HG02970 (cell line): ENCODE measurements around the gene NPIPA2.
"Not testable (repeated sequence)": the region's sequence is repeated elsewhere in the genome, so short reads cannot be mapped to it uniquely, and the experiment has no call there.

Experiments used
- ATAC-seq: cut with Tn5 transposase; IDR thresholded peaks from one replicate; pipeline ENCODE4 v1.9.1; 2021; ENCODE audit warnings: mild to moderate bottlenecking, moderate library complexity, moderate number of reproducible peaks; ENCODE audit not compliant: unreplicated experiment, low FRiP score

The NPIPA2 gene

DNA sequence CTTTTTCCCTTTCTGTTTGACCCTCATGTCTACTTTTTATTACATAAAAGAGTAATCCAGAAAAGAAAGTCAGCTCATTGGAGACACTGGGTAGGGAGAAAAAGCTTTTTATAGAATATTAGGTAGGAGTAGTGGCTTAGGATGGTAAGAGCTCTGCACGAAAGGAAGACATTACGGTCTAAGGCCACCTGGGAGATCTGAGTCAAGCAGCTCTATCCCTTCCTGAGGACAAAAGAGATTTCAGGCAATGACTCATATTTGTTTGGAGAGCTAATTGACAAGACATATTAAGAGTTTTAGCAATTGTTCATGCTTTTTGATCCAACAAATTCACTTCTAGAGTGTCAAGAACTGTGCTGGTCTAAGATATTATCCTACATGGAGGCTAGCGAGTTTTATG, 71.6 kb downstream of the NPIPA2 start:
- not testable (repeated sequence) for ATAC-seq
